HK-2 (cell line): ENCODE results near the gene SLC5A11.

Experiments
- DNase-seq: peaks from one replicate; pipeline ENCODE4 v3.0.0-alpha.2; 2018; ENCODE audit not compliant: unreplicated experiment

SLC5A11 gene

GRCh38 chr16:24919536-24919935 is 73.8 kb downstream of the SLC5A11 start:
- DNase-seq = no peak

DNA sequence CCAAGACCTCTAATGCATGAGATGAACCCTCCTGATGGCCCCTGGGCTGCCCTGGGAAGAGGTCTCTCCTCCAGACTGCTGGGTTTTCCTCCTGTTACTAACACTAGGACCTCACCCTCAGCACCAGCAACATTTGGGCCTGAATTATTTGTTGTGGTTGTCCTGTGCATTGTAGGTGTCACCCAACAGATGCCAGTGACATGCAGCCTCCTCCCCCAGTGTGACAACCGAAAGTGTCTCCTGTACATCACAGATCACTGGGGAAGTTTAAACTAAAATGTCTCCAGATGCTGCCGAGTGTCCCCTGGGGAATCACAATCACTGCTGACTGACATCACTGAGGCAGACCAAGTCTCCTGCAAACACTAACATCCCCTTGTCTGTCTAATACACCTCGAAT is 74.8 kb downstream of the SLC5A11 start:
- no peak for DNase-seq

DNA sequence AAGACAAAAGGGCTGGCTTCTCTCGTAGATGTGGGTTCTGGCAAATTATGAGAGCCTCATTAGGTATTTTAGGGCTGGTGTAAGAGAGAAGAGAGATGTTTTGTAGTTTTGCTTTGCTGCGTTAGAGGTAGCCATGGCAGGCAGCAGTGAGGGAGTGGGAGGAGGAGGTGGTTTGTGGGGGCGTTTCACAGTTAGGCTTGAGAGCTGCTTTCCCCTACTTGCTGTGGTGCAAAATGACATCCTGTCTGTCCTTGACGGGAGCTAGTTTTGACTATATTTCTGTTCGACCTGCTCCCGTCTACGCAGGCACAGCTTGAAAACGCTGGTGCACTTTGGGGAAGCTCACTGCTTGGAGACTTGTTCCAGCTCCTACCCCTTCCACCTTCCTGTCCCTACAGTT is 75.5 kb downstream of the SLC5A11 start:
- DNase-seq = no peak

DNA sequence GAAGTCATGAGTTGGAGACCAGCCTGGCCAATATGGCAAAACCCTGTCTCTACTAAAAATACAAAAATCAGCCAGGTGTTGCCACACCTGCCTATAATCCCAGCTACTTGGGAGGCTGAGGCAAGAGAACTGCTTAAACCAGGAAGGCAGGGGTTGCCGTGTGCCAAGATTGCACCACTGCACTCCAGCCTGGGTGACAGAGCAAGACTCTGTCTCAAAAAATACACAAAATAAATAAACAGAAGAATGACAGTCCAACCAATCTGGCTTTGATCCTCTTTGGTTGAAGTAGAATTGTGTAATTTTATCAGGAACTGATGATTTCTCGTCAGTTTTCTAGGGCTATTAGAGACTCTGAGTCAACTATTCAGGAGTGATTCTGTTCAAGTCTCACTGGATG is 79.4 kb downstream of the SLC5A11 start:
- DNase-seq = no peak

GRCh38 chr16:24929409-24929808 is 83.6 kb downstream of the SLC5A11 start:
- no peak for DNase-seq

- no peak for DNase-seq
Observed at GRCh38 chr16:24930440-24930839, 84.7 kb downstream of the SLC5A11 start.

GRCh38 chr16:24931091-24931490 is 85.3 kb downstream of the SLC5A11 start:
- no peak for DNase-seq

GRCh38 chr16:24935336-24935735 is 89.6 kb downstream of the SLC5A11 start:
- DNase-seq = no peak

- no peak for DNase-seq
Observed at GRCh38 chr16:24936151-24936550, 90.4 kb downstream of the SLC5A11 start.

- DNase-seq = no peak
Observed at GRCh38 chr16:24939224-24939623, 93.5 kb downstream of the SLC5A11 start.

DNA sequence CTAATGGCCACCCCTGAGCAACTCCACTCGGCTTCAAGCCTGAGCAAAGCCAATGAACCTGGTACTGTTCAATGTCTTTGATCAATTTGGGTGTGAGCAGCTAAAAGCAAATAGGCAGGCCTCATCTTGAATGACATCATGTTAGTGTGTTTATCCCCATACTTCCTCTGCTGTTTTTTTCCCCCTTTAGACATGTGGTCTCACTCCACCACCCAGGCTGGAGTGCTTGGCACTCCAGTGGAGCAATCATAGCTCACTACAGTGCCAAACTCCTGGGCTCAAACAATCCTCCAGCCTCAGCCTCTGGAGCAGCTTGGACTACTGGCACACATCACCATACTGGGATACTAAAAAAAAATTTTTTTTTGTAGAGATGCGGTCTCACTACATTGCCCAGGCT is 94.0 kb downstream of the SLC5A11 start:
- DNase-seq = no peak

- no peak for DNase-seq
Observed at GRCh38 chr16:24943471-24943870, 97.7 kb downstream of the SLC5A11 start.

DNA sequence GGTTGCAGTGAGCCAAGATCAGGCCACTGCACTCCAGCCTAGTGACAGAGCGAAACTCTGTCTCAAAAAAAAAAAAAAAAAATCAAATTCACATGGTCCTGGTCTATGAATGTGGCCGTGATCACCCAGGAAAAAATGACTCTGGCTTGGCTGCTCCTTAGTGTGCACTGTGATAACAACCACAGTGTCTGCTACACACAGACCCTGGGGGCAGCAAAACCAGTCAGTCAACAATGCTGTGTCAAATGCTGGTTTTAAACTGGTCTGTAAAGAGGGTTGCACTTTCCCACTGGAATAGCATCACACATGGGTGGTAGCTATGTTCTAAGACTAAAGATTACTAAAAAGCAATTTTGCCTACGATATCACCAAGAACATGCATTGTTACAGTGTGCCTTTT is 98.4 kb downstream of the SLC5A11 start:
- DNase-seq = no peak

GRCh38 chr16:24946155-24946554 is 100.4 kb downstream of the SLC5A11 start:
- DNase-seq = no peak

- DNase-seq = peak; percentile 9
Observed at GRCh38 chr16:24950275-24950674, 104.5 kb downstream of the SLC5A11 start.

GRCh38 chr16:24953306-24953705 is 107.5 kb downstream of the SLC5A11 start:
- no peak for DNase-seq

- DNase-seq = no peak
Observed at GRCh38 chr16:24953721-24954120, 108.0 kb downstream of the SLC5A11 start.

GRCh38 chr16:24954137-24954536 is 108.4 kb downstream of the SLC5A11 start:
- no peak for DNase-seq

DNA sequence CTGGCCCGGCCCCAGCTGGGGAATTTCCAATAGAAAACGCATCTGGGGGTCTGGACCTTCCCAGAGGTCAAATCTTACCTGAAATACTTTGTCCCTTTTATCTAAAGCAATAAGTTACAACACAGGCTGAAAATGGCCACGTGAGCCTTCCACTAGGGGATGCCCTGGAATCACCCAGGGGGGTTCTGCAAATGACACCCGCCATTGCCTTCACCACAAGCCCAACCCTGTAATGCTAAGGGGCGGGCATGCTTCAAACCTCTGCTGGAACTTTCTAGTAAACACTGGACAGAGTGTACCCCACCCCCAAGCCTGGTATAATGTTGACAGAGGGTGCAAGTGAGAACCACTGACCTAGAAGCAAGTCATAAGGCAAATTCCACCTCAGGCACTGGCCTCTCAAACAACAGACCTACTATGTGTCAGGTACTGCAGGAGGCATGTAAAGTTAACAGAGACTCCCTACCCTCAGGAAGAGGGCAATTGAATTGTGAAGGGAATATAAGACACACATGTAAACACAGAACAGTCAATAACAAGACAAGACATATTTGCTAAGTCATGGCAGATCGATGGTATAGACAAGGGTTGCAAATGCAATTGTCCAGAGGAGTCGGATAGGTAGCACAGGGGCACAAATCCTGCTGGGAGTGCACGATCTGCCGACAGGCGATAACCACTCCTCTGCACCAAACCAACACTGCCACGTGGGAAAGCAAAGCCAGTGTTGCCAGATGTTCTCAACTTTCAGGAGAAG is 110.4 kb downstream of the SLC5A11 start:
- no peak for DNase-seq

DNA sequence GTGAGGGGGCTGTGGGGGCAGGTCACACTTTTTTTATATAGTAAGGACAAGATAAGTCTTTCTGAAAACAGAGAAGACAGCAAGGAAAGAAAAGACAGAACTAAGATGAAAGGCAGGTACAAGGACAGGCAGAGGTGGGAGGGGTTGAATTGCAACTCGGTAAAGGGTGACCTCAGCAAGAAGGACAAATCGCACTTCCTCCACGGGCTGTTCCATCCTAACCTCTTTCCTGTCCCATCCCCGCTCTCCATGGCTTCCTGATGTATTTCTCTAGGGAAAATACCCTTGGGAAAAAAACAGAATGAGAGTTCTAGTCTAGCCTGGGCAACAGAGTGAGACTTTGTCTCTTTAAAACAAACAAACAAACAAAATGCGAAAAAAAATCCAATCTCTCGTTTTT is 112.1 kb downstream of the SLC5A11 start:
- no peak for DNase-seq
